Neural cell (in vitro differentiated cells): ENCODE measurements around the gene LINC01488.

Experiments
- EP300 ChIP-seq: fragments of 450-650 bp; conservative IDR thresholded peaks from 2 replicates; pipeline ENCODE4 v1.6.1; 2014; ENCODE audit warnings: antibody characterized with exemption, mild to moderate bottlenecking, moderate library complexity; ENCODE audit not compliant: poor library complexity, severe bottlenecking
- EZH2 ChIP-seq: fragments of 200-600, 300-800 bp; shearing (Covaris generic), sonication (generic); IDR thresholded peaks from 2 replicates; pipeline ENCODE4 v1.6.1; 2014; ENCODE audit warnings: antibody characterized with exemption, low read length, borderline replicate concordance, mild to moderate bottlenecking; ENCODE audit not compliant: insufficient read depth, poor library complexity, severe bottlenecking
- MXI1 ChIP-seq: fragments of 450-650 bp; conservative IDR thresholded peaks from 2 replicates; pipeline ENCODE4 v1.6.1; 2014; ENCODE audit warnings: antibody characterized with exemption, mild to moderate bottlenecking; ENCODE audit not compliant: poor library complexity, severe bottlenecking
- POLR2AphosphoS5 ChIP-seq: IDR thresholded peaks from 2 replicates; pipeline ENCODE4 v1.6.1; 2012
- RAD21 ChIP-seq: fragments of 450-650 bp; conservative IDR thresholded peaks from 2 replicates; pipeline ENCODE4 v1.6.1; 2014; ENCODE audit warnings: antibody characterized with exemption, mild to moderate bottlenecking, moderate library complexity
- SMC3 ChIP-seq: fragments of 450-650 bp; conservative IDR thresholded peaks from 2 replicates; pipeline ENCODE4 v1.6.1; 2014; ENCODE audit warnings: antibody characterized with exemption, mild to moderate bottlenecking, moderate library complexity; ENCODE audit not compliant: poor library complexity
- TF ChIP-seq, protein P1 (sequence below): fragments of 450-650 bp; IDR thresholded peaks from 2 replicates; pipeline ENCODE4 v1.5.1; 2014; ENCODE audit warnings: antibody characterized with exemption, mild to moderate bottlenecking, moderate library complexity; ENCODE audit not compliant: poor library complexity, severe bottlenecking
- TF ChIP-seq, protein P2 (sequence below): IDR thresholded peaks from 2 replicates; pipeline ENCODE4 v1.6.1; 2012; ENCODE audit warnings: borderline replicate concordance

DNA sequence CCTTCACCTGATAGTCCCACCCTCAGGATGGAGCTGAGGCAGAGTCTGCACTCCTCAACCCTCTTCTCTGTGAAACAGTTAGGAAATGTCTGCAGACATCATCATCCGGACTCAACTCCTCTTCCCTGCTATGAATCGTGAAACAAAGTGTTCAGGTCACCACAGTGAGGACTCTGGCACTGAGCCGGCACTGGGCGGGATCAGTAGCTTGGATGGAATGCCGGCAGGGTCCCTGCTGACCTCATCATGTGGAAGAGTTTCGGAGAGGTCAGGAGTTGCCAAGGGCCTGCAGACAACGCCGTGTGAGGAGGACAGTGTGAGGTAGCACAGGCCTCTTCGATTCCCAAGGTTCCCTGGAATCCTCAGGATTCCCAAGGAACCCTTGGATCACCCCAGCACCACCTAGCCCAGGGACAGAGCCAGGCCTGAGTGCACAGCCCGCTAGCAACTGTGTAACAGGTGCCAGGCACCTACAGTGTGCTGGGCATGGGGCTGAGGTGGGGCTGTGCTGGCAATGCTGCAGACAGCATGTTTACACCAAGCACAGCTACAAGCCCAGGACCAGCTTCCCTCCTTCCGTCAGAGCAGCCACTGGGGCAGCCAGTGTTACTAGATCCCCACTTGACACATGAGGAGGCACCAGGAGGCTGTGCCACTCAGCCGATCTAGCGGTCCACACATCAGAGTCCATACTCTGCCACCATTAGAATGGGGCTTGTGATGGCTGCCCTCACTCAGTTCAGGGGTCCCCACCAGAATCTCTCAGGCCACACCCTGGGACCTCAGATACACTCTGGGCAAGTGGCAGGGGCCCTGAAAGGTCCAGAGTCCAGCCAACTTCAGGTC is 693 bp upstream of the LINC01488 start:
- TF ChIP-seq POLR2AphosphoS5 (no peak), EZH2 (no peak), EP300 (no peak), RAD21 (no peak), SMC3 (no peak), MXI1 (no peak)
- TF ChIP-seq, protein P1, sequence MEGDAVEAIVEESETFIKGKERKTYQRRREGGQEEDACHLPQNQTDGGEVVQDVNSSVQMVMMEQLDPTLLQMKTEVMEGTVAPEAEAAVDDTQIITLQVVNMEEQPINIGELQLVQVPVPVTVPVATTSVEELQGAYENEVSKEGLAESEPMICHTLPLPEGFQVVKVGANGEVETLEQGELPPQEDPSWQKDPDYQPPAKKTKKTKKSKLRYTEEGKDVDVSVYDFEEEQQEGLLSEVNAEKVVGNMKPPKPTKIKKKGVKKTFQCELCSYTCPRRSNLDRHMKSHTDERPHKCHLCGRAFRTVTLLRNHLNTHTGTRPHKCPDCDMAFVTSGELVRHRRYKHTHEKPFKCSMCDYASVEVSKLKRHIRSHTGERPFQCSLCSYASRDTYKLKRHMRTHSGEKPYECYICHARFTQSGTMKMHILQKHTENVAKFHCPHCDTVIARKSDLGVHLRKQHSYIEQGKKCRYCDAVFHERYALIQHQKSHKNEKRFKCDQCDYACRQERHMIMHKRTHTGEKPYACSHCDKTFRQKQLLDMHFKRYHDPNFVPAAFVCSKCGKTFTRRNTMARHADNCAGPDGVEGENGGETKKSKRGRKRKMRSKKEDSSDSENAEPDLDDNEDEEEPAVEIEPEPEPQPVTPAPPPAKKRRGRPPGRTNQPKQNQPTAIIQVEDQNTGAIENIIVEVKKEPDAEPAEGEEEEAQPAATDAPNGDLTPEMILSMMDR, result no peak
- TF ChIP-seq, protein P2, sequence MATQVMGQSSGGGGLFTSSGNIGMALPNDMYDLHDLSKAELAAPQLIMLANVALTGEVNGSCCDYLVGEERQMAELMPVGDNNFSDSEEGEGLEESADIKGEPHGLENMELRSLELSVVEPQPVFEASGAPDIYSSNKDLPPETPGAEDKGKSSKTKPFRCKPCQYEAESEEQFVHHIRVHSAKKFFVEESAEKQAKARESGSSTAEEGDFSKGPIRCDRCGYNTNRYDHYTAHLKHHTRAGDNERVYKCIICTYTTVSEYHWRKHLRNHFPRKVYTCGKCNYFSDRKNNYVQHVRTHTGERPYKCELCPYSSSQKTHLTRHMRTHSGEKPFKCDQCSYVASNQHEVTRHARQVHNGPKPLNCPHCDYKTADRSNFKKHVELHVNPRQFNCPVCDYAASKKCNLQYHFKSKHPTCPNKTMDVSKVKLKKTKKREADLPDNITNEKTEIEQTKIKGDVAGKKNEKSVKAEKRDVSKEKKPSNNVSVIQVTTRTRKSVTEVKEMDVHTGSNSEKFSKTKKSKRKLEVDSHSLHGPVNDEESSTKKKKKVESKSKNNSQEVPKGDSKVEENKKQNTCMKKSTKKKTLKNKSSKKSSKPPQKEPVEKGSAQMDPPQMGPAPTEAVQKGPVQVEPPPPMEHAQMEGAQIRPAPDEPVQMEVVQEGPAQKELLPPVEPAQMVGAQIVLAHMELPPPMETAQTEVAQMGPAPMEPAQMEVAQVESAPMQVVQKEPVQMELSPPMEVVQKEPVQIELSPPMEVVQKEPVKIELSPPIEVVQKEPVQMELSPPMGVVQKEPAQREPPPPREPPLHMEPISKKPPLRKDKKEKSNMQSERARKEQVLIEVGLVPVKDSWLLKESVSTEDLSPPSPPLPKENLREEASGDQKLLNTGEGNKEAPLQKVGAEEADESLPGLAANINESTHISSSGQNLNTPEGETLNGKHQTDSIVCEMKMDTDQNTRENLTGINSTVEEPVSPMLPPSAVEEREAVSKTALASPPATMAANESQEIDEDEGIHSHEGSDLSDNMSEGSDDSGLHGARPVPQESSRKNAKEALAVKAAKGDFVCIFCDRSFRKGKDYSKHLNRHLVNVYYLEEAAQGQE, result no peak
